ENCODE measurements around the gene DNAJC16. TPM values are rescaled to one million over a fixed set of nuclear protein-coding genes. Genes with fewer than 3 reads are reported as not detected.

The DNAJC16 gene
- polyA plus RNA-seq, 1 experiment = 18.4 TPM

DNA sequence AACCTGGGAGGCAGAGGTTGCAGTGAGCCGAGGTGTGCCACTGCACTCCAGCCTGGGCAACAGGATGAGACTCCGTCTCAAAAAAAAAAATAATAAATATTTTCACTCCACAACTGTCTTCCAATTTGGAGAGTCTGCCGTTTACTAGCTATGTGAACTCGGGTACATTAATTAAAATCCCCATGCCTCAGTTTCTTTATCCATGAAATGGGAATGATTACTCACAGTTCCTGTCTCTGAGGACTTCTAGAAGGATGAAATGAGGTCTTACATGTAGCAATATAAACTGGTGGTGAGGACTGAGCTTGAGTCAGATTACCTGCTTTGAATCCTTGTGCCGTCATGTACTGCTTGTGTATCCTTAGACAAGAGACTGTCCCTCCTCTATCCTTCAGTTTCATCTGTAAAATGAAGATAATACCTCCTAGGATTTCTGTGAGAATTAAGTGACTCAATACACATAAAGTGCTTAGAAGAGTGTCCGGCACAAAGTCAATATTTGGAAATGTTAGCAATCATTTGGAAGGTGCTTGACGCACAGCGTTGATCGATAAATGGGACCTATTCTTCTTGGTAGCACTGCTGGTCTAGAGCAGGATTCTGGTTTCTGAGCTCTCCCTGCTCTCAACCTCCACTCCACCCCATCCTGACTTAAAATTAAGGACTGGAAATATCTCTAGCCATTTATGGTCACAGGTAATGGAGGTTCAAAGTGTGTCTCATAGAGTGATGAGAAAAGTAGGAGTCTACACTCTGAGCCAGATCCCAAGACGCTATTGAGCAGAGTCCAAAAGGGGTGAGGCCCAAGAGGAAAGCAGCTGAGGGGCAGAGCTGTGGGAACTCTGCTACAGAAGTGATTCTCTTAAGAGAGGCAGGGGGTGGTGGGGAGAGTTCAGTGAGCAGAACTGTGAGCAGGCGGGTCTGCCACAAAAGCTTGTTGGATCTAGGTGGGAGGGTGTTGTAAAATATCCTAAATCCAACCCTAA is 79.0 kb downstream of the DNAJC16 start:
- CTCF ChIA-PET = no interaction called here
- peaks cover 5% of the 10 kb centered on the region; the same call in 1 of the 2 replicates for H3K9me3 ChIP-seq (ENCODE audit: control insufficient read depth, insufficient read depth, low read length)
- H3K27me3 ChIP-seq (ENCODE audit: control insufficient read depth, insufficient read depth, low read length) = no peaks in the 10 kb centered on the region
- POLR2A ChIA-PET = no interaction called here
- no peak overlapping the region for H3K27ac ChIP-seq (ENCODE audit: low read depth, low read length)
- DNase-seq (ENCODE audit: low read depth, low spot score) = no peak
- no peak overlapping the region for H3K4me3 ChIP-seq (ENCODE audit: low read depth, low read length)
- TF ChIP-seq, protein P1, sequence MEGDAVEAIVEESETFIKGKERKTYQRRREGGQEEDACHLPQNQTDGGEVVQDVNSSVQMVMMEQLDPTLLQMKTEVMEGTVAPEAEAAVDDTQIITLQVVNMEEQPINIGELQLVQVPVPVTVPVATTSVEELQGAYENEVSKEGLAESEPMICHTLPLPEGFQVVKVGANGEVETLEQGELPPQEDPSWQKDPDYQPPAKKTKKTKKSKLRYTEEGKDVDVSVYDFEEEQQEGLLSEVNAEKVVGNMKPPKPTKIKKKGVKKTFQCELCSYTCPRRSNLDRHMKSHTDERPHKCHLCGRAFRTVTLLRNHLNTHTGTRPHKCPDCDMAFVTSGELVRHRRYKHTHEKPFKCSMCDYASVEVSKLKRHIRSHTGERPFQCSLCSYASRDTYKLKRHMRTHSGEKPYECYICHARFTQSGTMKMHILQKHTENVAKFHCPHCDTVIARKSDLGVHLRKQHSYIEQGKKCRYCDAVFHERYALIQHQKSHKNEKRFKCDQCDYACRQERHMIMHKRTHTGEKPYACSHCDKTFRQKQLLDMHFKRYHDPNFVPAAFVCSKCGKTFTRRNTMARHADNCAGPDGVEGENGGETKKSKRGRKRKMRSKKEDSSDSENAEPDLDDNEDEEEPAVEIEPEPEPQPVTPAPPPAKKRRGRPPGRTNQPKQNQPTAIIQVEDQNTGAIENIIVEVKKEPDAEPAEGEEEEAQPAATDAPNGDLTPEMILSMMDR (IDR thresholded peaks at IDR 0.05; ENCODE audit: low read depth, low read length) = no peak

DNA sequence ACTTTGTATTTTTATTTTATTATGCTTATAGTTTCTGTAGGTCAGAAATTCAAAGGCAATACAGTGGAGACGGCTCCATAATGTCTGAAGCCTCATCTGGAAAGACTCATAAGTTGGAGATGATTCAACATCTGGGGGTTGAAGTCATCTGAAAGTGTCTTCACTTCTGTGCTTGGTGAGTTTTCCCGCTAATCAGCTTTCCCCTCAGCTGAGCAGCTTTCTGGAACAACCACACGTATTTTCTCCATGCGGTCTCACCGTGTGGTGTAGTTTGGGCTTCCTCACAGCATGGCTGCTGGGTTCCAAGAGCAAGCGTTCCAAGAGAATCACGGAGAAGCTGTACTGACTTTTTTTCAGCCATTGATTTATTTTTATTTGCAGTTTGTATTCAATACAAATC is 83.0 kb downstream of the DNAJC16 start:
- TF ChIP-seq, protein P1 (IDR thresholded peaks at IDR 0.05; ENCODE audit: low read depth, low read length) = no peak
- no peak for DNase-seq (ENCODE audit: low read depth, low spot score)
- CTCF ChIA-PET = no interaction called here

DNA sequence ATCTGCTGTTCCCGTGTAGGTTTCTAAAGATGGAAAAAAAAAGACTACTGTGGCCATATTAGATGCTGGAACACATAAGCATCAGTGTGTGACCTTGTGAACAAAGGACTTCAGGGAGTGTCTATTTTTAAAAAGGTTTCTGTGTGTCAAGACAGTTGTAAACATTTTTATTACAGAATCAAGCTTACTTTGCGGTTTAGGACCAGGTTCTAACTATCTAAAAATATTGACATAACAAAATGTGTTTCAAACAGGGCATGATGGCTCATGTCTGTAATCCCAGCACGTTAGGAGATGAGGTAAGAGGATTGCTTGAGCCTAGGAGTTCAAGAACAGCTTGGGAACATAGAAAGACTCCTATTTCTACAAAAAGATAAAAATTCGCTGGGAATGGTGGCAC is 83.5 kb downstream of the DNAJC16 start:
- Histone ChIP-seq H3K27ac (ENCODE audit: low read depth, low read length) (no peak overlapping the region), H3K27me3 (ENCODE audit: control insufficient read depth, insufficient read depth, low read length) (no peaks in the 10 kb centered on the region), H3K4me3 (ENCODE audit: low read depth, low read length) (no peak overlapping the region), H3K9me3 (ENCODE audit: control insufficient read depth, insufficient read depth, low read length) (no peaks in the 10 kb centered on the region)
- TF ChIP-seq, protein P1 (IDR thresholded peaks at IDR 0.05; ENCODE audit: low read depth, low read length) = no peak
- DNase-seq (ENCODE audit: low read depth, low spot score) = no peak
- ChIA-PET POLR2A (interaction anchor here (1.0 kb wide), 1 partner anchor 9 kb away, joined by 3 read pairs; no protein-coding TSS in a partner anchor), CTCF (no interaction called here)

More for the DNA sequence above, 83.0 kb downstream of the DNAJC16 start:
- Histone ChIP-seq H3K27ac (ENCODE audit: low read depth, low read length) (no peak overlapping the region), H3K9me3 (ENCODE audit: control insufficient read depth, insufficient read depth, low read length) (no peaks in the 10 kb centered on the region), H3K4me3 (ENCODE audit: low read depth, low read length) (no peak overlapping the region), H3K27me3 (ENCODE audit: control insufficient read depth, insufficient read depth, low read length) (no peaks in the 10 kb centered on the region)
- POLR2A ChIA-PET = interaction anchor here (1.0 kb wide), 1 partner anchor 9 kb away, joined by 3 read pairs; no protein-coding TSS in a partner anchor

GRCh38 chr1:15616373-15617172 is 89.9 kb downstream of the DNAJC16 start:
- Histone ChIP-seq H3K27ac (ENCODE audit: low read depth, low read length) (peak overlapping the region; percentile 80), H3K27me3 (ENCODE audit: control insufficient read depth, insufficient read depth, low read length) (no peaks in the 10 kb centered on the region), H3K9me3 (ENCODE audit: control insufficient read depth, insufficient read depth, low read length) (no peaks in the 10 kb centered on the region; the same call in 1 of the 2 replicates), H3K4me3 (ENCODE audit: low read depth, low read length) (peak overlapping the region; percentile 66)
- TF ChIP-seq, protein P1 (IDR thresholded peaks at IDR 0.05; ENCODE audit: low read depth, low read length) = no peak
- POLR2A ChIA-PET = interaction anchor here (0.9 kb wide), 1 partner anchor 145 kb away, joined by 3 read pairs; no protein-coding TSS in a partner anchor
- CTCF ChIA-PET = no interaction called here
- no peak for DNase-seq (ENCODE audit: low read depth, low spot score)

Data from AG04450 (cell line).